GM12874 (cell line): Measurements from ENCODE around the gene TP53TG5.

Source experiments
- CTCF ChIP-seq: IDR thresholded peaks from 2 replicates; pipeline ENCODE4 v1.5.1; 2011; ENCODE audit warnings: low read depth, mild to moderate bottlenecking, control low read depth, low read length, moderate library complexity; ENCODE audit not compliant: insufficient read depth

The TP53TG5 gene

GRCh38 chr20:45387274-45387673 is 9.1 kb upstream of the TP53TG5 start:
- no peak for TF ChIP-seq CTCF

GRCh38 chr20:45377269-45377668 is 856 bp downstream of the TP53TG5 start:
- TF ChIP-seq CTCF, result no peak

GRCh38 chr20:45374966-45375365 is 3.2 kb downstream of the TP53TG5 start:
- TF ChIP-seq CTCF, result no peak

- no peak for TF ChIP-seq CTCF
Measured at GRCh38 chr20:45374101-45374467, 4.0 kb downstream of the TP53TG5 start.

GRCh38 chr20:45373353-45374100 is 4.6 kb downstream of the TP53TG5 start:
- TF ChIP-seq CTCF, result peak; percentile 93

- no peak for TF ChIP-seq CTCF
Measured at GRCh38 chr20:45372646-45373352, 5.3 kb downstream of the TP53TG5 start.

GRCh38 chr20:45372241-45372640 is 5.9 kb downstream of the TP53TG5 start:
- TF ChIP-seq CTCF, result no peak
